Activated T-helper 1 cell treated with anti-CD3 and anti-CD28 coated beads, Interleukin-12 subunit alpha, Interleukin-12 subunit beta, Interleukin-2, Interleukin-4 antibody, amounts not matched to agents 30 ng/mL and 10 ng/mL and 1 ng/mL, durations not matched to agents 14 hours and 24 hours and 36 hours (primary cell): ENCODE measurements around the gene LRRC7. TPM values are rescaled to one million over a fixed set of nuclear protein-coding genes. Genes with fewer than 3 reads are reported as not detected.

Source experiments
- DNase-seq: peaks from one replicate; pipeline ENCODE4 v3.0.0; 2021; ENCODE audit warnings: low spot score
- H3K27ac Mint-ChIP-seq: one replicate; pipeline ENCODE4 v1.8.0; 2021; ENCODE audit warnings: mild to moderate bottlenecking, mixed read lengths
- H3K27me3 Mint-ChIP-seq: one replicate; pipeline ENCODE4 v1.8.0; 2022; ENCODE audit warnings: mild to moderate bottlenecking, moderate library complexity, mixed read lengths; ENCODE audit not compliant: insufficient read depth
- H3K36me3 Mint-ChIP-seq: one replicate; pipeline ENCODE4 v1.8.0; 2021; ENCODE audit warnings: low read depth, mixed read lengths
- H3K4me1 Mint-ChIP-seq: one replicate; pipeline ENCODE4 v1.8.0; 2021; ENCODE audit warnings: low read depth, mixed read lengths
- H3K4me3 Mint-ChIP-seq: one replicate; pipeline ENCODE4 v1.8.0; 2021; ENCODE audit warnings: mild to moderate bottlenecking, moderate library complexity, mixed read lengths
- H3K9me3 Mint-ChIP-seq: one replicate; pipeline ENCODE4 v1.8.0; 2021; ENCODE audit warnings: mixed read lengths
- intact Hi-C: fragments of 100-400 bp; cut with micrococcal nuclease; formaldehyde crosslinking; loops from one replicate; pipeline ENCODE4 v1.15.1; 2024
- total RNA-seq: library from RNA; stranded (reverse); gene quantifications from 2 replicates; pipeline ENCODE4 v1.2.3, GENCODE V29; 2022

The LRRC7 gene
- total RNA-seq, 1 donor from 2014 or later = not detected

DNA sequence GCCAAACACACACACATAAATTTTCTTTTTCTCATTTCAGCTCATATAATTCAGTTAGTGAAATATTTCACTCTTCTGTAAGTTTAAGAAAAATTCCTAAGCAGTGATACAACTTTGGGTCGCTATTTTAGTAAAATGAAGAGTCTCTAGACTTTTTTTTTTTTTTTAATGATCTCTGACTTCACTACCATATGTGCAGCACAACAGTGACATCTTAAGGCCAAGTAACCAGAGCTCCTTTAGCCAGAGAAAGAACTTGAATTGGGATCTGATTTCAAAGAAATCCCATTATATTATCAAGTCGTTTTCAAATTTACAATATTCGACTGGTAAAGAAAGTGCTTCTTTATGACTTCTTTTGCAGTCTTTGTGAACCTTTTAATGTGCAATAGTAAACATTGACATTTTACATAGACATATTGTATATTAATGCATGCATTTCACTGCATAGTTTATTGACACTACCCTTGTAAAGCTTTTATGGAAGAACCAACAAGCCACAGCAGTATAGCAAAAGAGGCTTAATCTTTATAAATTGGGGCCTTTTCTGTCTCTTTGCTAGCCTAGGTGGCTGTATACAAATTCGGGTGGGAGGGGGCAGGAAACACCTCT is 575.4 kb downstream of the LRRC7 start:
- H3K9me3 Mint-ChIP-seq = no peaks in the 10 kb centered on the region
- peaks cover 4% of the 10 kb centered on the region for H3K36me3 Mint-ChIP-seq
- H3K4me3 Mint-ChIP-seq = no peak overlapping the region
- no peaks in the 10 kb centered on the region for H3K4me1 Mint-ChIP-seq
- no peak overlapping the region for H3K27ac Mint-ChIP-seq
- H3K27me3 Mint-ChIP-seq = peaks cover under 1% of the 10 kb centered on the region
- DNase-seq = no peak
- intact Hi-C loops = no loop called here

DNA sequence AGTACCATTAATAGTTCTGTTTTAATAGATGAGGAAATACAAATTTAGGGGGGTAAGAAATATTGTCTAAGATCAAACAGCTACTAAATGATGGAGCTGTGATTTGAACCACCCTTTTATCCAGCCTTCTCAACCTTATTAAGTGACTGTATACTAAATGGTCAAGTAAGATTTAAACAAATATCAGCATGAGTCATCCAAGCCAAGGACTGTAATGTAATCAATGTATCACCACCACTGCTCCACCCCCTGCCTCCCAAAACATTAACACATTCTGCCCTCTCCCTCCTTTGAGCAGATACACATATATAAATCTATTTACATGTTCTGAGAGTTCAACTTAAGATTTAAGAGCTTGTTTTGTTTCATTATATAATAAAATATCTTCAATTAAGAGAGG is 578.8 kb downstream of the LRRC7 start:
- no peaks in the 10 kb centered on the region for H3K9me3 Mint-ChIP-seq
- no peaks in the 10 kb centered on the region for H3K4me1 Mint-ChIP-seq
- no peaks in the 10 kb centered on the region for H3K27me3 Mint-ChIP-seq
- no peak for DNase-seq
- peaks cover 6% of the 10 kb centered on the region for H3K36me3 Mint-ChIP-seq
- no peak overlapping the region for H3K27ac Mint-ChIP-seq
- no peak overlapping the region for H3K4me3 Mint-ChIP-seq
- intact Hi-C loops = no loop called here

DNA sequence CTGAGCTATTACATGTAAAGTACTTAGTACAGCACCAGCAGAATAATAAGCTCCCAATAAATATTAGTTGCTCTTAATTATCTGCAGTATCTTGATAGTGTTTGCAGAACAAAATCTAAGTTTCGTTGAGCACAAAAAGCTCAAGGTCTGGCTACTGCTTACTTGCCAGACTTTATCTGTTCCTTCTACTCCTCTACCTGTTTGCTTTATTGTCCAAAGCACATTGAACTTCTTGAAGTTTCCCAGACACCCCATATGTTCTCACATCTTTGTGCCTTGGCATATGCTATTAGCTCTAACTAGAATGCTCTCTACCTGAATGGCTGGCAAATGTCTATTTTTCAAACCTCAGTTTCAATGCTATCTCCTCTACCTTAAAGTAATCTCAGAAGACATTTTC is 582.7 kb downstream of the LRRC7 start:
- no peak for DNase-seq
- Mint-ChIP-seq H3K27ac (no peak overlapping the region), H3K4me1 (no peaks in the 10 kb centered on the region), H3K4me3 (no peak overlapping the region), H3K36me3 (peaks cover 7% of the 10 kb centered on the region), H3K9me3 (no peaks in the 10 kb centered on the region), H3K27me3 (no peaks in the 10 kb centered on the region)
- intact Hi-C loops = no loop called here

DNA sequence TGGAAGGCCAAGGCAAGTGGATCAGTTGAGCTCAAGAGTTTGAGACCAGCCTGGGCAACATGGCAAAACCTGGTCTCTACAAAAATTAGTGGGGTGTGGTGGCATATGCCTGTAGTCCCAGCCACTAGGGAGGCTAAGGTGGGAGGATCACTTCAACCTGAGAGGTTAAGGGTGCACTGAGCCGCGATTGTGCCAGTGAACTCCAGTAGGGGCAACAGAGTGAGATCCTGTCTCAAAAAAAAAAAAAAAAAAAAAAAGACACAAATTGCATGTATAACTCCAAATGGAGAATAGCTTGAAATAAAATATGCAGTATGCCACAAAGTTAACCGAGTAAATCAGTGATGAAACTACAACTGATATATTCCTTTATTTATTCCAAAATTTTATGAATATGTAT is 586.0 kb downstream of the LRRC7 start:
- peaks cover 4% of the 10 kb centered on the region for H3K36me3 Mint-ChIP-seq
- no peak for DNase-seq
- H3K27me3 Mint-ChIP-seq = no peaks in the 10 kb centered on the region
- intact Hi-C loops = no loop called here
- H3K4me3 Mint-ChIP-seq = no peak overlapping the region
- no peak overlapping the region for H3K27ac Mint-ChIP-seq
- H3K4me1 Mint-ChIP-seq = no peaks in the 10 kb centered on the region
- no peaks in the 10 kb centered on the region for H3K9me3 Mint-ChIP-seq

DNA sequence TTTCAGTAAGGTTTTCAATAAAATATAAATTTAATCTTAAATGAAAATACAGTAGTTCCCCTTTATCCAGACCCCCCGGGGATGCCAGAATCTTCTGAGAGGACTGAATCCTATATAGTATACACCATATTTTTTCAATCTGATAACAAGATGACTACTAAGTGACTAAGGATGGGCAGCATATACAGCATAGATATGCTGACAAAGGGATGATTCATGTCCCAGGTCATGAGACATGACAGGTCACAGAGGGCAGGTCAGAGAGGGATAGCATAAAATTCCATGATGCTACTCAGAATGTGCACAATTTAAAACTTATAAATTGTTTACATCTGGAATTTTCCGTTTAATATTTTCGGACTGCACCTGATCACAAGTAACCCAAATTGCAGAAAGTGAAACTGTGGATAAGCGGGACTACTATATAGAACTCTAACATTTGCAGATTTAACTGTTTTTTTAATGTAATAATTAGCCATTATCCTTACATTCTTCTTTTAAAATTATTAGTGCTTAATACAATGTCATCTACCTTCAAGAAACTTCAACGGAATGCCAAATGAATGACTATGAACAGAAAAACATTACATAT is 588.9 kb downstream of the LRRC7 start:
- H3K4me1 Mint-ChIP-seq = no peaks in the 10 kb centered on the region
- no peaks in the 10 kb centered on the region for H3K9me3 Mint-ChIP-seq
- intact Hi-C loops = no loop called here
- H3K27ac Mint-ChIP-seq = no peak overlapping the region
- peaks cover 3% of the 10 kb centered on the region for H3K36me3 Mint-ChIP-seq
- no peaks in the 10 kb centered on the region for H3K27me3 Mint-ChIP-seq
- H3K4me3 Mint-ChIP-seq = no peak overlapping the region
- DNase-seq = no peak

DNA sequence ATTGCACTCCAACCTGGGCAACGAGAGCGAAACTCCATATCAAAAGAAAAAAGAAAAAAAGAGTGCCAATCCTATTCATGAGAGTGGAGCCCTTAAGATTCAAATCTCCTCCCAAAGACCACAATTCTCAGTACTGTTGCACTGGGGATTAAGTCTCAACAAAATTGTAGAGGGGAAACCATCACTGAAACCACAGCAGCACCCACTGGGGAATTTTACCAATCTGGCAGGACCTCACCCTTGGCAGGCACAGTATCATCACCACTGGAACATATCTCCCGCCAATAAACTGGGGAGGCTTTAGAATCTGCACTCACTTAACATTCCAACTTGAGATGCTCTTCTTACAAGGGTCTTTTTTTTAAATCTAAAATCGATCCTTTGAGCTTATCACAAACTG is 596.6 kb downstream of the LRRC7 start:
- intact Hi-C loops = no loop called here
- H3K4me1 Mint-ChIP-seq = peaks cover 5% of the 10 kb centered on the region

DNA sequence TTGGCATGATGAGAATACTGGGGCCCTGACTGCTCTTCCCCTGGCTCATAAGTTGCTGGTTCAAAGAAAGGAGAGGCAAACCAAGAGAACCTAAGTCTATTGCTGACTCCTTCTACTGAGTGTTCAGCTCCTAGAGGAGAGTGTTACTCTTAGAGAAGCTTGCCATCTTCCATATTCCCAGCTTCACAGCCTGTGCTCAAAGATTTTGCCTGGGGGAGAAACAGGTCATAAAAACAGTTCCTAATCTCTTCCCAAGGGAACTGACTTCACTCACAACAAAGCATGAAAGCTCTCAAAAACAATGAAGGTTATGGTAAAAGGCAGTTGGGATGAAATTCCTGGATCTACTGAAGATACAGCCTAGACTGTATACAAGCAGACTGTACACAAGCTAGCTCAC is 600.6 kb downstream of the LRRC7 start:
- H3K4me1 Mint-ChIP-seq = peaks cover 14% of the 10 kb centered on the region
- H3K36me3 Mint-ChIP-seq = peaks cover 7% of the 10 kb centered on the region
- no peak overlapping the region for H3K27ac Mint-ChIP-seq
- intact Hi-C loops = no loop called here
- H3K9me3 Mint-ChIP-seq = no peaks in the 10 kb centered on the region
- no peak for DNase-seq
- H3K4me3 Mint-ChIP-seq = no peak overlapping the region
- H3K27me3 Mint-ChIP-seq = no peaks in the 10 kb centered on the region

More for the DNA sequence above, 596.6 kb downstream of the LRRC7 start:
- no peaks in the 10 kb centered on the region for H3K9me3 Mint-ChIP-seq
- no peak overlapping the region for H3K4me3 Mint-ChIP-seq
- no peak for DNase-seq
- H3K27me3 Mint-ChIP-seq = no peaks in the 10 kb centered on the region
- no peak overlapping the region for H3K27ac Mint-ChIP-seq
- H3K36me3 Mint-ChIP-seq = peaks cover 12% of the 10 kb centered on the region

DNA sequence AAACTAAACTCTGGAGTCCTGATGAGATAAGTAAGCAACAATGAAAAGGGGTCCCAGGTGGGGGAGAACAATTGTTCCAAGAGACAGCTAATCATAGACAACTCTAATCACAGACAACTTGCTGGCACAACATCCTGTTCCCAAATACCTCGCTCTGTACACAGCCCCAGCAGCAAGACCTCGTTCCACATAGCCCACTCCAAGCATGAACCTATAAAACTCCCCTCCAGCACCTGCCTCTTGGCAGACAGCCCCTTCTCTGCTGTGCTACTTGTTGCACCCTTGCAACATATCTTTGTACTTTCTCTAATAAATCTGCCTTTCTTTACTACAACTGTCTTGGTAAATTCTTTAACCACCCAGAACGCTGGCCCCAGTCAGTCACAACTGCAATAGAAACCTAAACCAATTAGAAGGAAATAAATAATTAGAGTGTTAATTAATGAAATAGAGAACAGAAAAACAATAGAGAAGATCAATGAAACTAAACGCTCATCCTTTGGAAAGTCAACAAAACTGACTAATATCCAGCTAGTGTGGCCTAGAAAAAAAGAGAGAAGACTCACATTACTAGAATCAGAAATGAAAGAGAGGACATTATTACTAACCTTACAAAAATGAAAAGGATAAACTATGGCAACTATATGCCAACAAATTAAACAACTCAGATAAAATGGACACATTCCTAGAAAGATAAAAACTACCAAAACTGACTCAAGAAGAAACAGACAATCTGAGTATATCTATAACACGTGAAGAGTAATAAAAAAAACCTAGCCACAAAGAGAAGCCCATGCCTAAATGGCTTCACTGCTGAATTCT is 601.5 kb downstream of the LRRC7 start:
- no peak for DNase-seq
- Mint-ChIP-seq H3K9me3 (no peaks in the 10 kb centered on the region), H3K36me3 (peaks cover 9% of the 10 kb centered on the region), H3K27ac (no peak overlapping the region), H3K4me1 (peaks cover 14% of the 10 kb centered on the region), H3K4me3 (no peak overlapping the region), H3K27me3 (no peaks in the 10 kb centered on the region)
- intact Hi-C loops = no loop called here

DNA sequence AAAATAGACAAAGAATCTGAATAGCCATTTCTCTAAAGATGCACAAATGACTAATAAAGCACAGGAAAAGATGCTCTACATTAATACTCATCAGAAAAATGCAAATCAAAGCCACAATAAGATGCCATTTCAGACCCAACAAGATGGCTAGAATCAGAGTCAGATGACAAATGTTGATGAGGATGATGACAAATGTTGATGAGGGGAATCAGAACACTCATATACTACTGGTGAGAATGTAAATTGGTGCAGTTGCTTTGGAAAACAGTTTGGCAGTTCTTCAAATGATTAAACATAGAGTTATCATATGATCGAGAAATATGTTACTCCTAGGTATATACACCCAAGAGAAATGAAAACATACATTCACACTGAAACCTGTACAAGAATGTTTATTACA is 603.8 kb downstream of the LRRC7 start:
- Mint-ChIP-seq H3K27me3 (no peaks in the 10 kb centered on the region), H3K9me3 (no peaks in the 10 kb centered on the region), H3K4me3 (no peak overlapping the region), H3K36me3 (peaks cover 8% of the 10 kb centered on the region), H3K27ac (no peak overlapping the region), H3K4me1 (peaks cover 14% of the 10 kb centered on the region)
- intact Hi-C loops = no loop called here
- DNase-seq = no peak
